ENCODE results near the gene VEGFA. TPM values are rescaled to one million over a fixed set of nuclear protein-coding genes. Genes with fewer than 3 reads are reported as not detected.

Gene VEGFA
- total RNA-seq, 1 donor from 2014 or later, result 236 TPM

DNA sequence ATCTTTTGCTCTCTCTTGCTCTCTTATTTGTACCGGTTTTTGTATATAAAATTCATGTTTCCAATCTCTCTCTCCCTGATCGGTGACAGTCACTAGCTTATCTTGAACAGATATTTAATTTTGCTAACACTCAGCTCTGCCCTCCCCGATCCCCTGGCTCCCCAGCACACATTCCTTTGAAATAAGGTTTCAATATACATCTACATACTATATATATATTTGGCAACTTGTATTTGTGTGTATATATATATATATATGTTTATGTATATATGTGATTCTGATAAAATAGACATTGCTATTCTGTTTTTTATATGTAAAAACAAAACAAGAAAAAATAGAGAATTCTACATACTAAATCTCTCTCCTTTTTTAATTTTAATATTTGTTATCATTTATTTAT, 15.9 kb downstream of the VEGFA start:
- TF ChIP-seq, protein P1, sequence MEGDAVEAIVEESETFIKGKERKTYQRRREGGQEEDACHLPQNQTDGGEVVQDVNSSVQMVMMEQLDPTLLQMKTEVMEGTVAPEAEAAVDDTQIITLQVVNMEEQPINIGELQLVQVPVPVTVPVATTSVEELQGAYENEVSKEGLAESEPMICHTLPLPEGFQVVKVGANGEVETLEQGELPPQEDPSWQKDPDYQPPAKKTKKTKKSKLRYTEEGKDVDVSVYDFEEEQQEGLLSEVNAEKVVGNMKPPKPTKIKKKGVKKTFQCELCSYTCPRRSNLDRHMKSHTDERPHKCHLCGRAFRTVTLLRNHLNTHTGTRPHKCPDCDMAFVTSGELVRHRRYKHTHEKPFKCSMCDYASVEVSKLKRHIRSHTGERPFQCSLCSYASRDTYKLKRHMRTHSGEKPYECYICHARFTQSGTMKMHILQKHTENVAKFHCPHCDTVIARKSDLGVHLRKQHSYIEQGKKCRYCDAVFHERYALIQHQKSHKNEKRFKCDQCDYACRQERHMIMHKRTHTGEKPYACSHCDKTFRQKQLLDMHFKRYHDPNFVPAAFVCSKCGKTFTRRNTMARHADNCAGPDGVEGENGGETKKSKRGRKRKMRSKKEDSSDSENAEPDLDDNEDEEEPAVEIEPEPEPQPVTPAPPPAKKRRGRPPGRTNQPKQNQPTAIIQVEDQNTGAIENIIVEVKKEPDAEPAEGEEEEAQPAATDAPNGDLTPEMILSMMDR (IDR thresholded peaks at IDR 0.05; ENCODE audit: insufficient read depth, low read length, poor library complexity, severe bottlenecking), result no peak
- Histone ChIP-seq H3K36me3 (ENCODE audit: control insufficient read depth, insufficient read depth, low read length) (peaks cover 5% of the 10 kb centered on the region), H3K27me3 (ENCODE audit: control insufficient read depth, insufficient read depth, low read length) (no peaks in the 10 kb centered on the region), H3K4me3 (ENCODE audit: low read depth, low read length) (no peak overlapping the region)
- DNase-seq (ENCODE audit: low read depth), result no peak

- DNase-seq (ENCODE audit: low read depth), result no peak
- TF ChIP-seq, protein P1 (IDR thresholded peaks at IDR 0.05; ENCODE audit: insufficient read depth, low read length, poor library complexity, severe bottlenecking), result no peak
- Histone ChIP-seq H3K4me3 (ENCODE audit: low read depth, low read length) (no peak overlapping the region), H3K27me3 (ENCODE audit: control insufficient read depth, insufficient read depth, low read length) (no peaks in the 10 kb centered on the region), H3K36me3 (ENCODE audit: control insufficient read depth, insufficient read depth, low read length) (peaks cover 5% of the 10 kb centered on the region)
Measured at GRCh38 chr6:43786664-43787329, 16.8 kb downstream of the VEGFA start.

DNA sequence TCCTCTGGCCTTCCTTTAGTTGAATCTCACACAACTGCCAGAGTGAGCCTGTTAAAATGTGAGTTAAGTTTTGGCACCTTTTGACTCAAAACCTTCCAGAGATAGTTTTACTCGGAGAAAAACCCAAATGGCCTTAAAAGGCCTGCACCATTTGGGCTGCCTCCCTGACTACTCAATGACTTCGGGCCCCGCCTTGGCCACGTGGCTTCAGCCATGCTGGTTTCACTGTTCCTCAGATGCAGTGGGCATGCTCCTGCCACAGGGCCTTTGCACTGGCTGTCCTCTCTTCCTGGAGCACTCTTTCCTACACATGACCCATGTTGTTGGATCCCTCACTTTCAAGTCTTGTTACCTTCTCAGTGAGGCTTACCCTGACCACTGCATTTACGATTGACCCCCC, 18.3 kb downstream of the VEGFA start:
- TF ChIP-seq, protein P1 (IDR thresholded peaks at IDR 0.05; ENCODE audit: insufficient read depth, low read length, poor library complexity, severe bottlenecking), result no peak
- H3K4me3 ChIP-seq (ENCODE audit: low read depth, low read length), result no peak overlapping the region

DNA sequence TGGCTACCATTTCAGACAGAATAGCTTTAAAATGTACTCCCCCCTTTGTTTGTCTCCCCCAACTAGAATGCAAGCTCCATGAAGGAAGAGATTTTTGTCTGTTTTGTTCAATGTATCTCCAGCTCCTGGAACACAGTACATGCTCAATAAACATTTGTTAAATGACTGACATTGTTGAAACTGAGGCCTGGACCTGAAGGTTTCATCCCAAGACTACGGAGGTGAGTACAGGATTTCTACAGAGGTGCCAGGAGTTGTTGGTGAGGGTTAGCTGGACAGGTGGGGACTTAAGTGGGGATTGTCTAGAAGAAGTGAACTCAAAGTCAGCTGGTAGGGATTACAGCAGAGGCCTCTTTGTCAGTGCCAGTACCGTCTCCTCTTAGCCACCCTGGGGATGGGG, 19.4 kb downstream of the VEGFA start:
- TF ChIP-seq, protein P1 (IDR thresholded peaks at IDR 0.05; ENCODE audit: insufficient read depth, low read length, poor library complexity, severe bottlenecking), result no peak
- Histone ChIP-seq H3K36me3 (ENCODE audit: control insufficient read depth, insufficient read depth, low read length) (peaks cover 3% of the 10 kb centered on the region), H3K27me3 (ENCODE audit: control insufficient read depth, insufficient read depth, low read length) (no peaks in the 10 kb centered on the region), H3K4me3 (ENCODE audit: low read depth, low read length) (no peak overlapping the region)
- no peak for DNase-seq (ENCODE audit: low read depth)

More for the DNA sequence above, 18.3 kb downstream of the VEGFA start:
- H3K27me3 ChIP-seq (ENCODE audit: control insufficient read depth, insufficient read depth, low read length), result no peaks in the 10 kb centered on the region
- H3K36me3 ChIP-seq (ENCODE audit: control insufficient read depth, insufficient read depth, low read length), result peaks cover 5% of the 10 kb centered on the region
- no peak for DNase-seq (ENCODE audit: low read depth)

GRCh38 chr6:43790031-43790430, 20.0 kb downstream of the VEGFA start:
- no peak overlapping the region for H3K4me3 ChIP-seq (ENCODE audit: low read depth, low read length)
- DNase-seq (ENCODE audit: low read depth), result no peak
- TF ChIP-seq, protein P1 (IDR thresholded peaks at IDR 0.05; ENCODE audit: insufficient read depth, low read length, poor library complexity, severe bottlenecking), result no peak
- no peaks in the 10 kb centered on the region for H3K27me3 ChIP-seq (ENCODE audit: control insufficient read depth, insufficient read depth, low read length)
- peaks cover 1% of the 10 kb centered on the region for H3K36me3 ChIP-seq (ENCODE audit: control insufficient read depth, insufficient read depth, low read length)
